Gastrocnemius medialis (tissue), 4 donors: Measurements from ENCODE around the gene KLHL25.

ENCODE experiments used
- POLR2A ChIP-seq, 2 donors: fragments of 450-650 bp; IDR thresholded peaks; one replicate each; pipeline ENCODE4 v1.6.1; 2017; ENCODE audit warnings: antibody characterized with exemption in 2 of 2, mild to moderate bottlenecking in 2 of 2, moderate library complexity in 2 of 2
- TF ChIP-seq, protein P1 (sequence below), 5 experiments: fragments of 450-650 bp in 3 of 5; fragments of 200-600 bp in 2 of 5; sonication (generic) in 2 of 5; IDR thresholded peaks in 4 of 5; conservative IDR thresholded peaks in 1 of 5; 1 replicate in 4 of 5; 2 replicates in 1 of 5; pipeline ENCODE4 v1.5.1; 2016 to 2019; ENCODE audit warnings: antibody characterized with exemption in 5 of 5, mild to moderate bottlenecking in 3 of 5, moderate library complexity in 3 of 5

- TF ChIP-seq, protein P1, sequence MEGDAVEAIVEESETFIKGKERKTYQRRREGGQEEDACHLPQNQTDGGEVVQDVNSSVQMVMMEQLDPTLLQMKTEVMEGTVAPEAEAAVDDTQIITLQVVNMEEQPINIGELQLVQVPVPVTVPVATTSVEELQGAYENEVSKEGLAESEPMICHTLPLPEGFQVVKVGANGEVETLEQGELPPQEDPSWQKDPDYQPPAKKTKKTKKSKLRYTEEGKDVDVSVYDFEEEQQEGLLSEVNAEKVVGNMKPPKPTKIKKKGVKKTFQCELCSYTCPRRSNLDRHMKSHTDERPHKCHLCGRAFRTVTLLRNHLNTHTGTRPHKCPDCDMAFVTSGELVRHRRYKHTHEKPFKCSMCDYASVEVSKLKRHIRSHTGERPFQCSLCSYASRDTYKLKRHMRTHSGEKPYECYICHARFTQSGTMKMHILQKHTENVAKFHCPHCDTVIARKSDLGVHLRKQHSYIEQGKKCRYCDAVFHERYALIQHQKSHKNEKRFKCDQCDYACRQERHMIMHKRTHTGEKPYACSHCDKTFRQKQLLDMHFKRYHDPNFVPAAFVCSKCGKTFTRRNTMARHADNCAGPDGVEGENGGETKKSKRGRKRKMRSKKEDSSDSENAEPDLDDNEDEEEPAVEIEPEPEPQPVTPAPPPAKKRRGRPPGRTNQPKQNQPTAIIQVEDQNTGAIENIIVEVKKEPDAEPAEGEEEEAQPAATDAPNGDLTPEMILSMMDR (IDR thresholded peaks at IDR 0.05 in 4 of 5, conservative IDR thresholded peaks at IDR 0.05 in 1 of 5): no peak
- no peak for TF ChIP-seq POLR2A (IDR thresholded peaks at IDR 0.05)
These were observed 43.2 kb upstream of the KLHL25 start for GRCh38 chr15:85837881-85838280.
